Measurements from ENCODE around the gene PRAME. TPM values are rescaled to one million over a fixed set of nuclear protein-coding genes. Genes with fewer than 3 reads are reported as not detected.

PRAME gene
- total RNA-seq, 2 donors from 2014 or later: not detected

GRCh38 chr22:22548317-22548716 lies 10.7 kb downstream of the PRAME start:
- TF ChIP-seq CTCF (IDR thresholded peaks at IDR 0.05): no peak
- ATAC-seq (ENCODE audit: insufficient number of reproducible peaks, low FRiP score, low read depth): no peak
- Histone ChIP-seq H3K27me3 (replicated peaks; ENCODE audit: insufficient read depth) (no peaks in the 10 kb centered on the region), H3K36me3 (no peaks in the 10 kb centered on the region), H3K4me1 (ENCODE audit: control insufficient read depth in 1 of 2, low read depth in 2 of 2) (no peaks in the 10 kb centered on the region), H3K27ac (no peak overlapping the region), H3K4me3 (no peak overlapping the region), H3K9me3 (no peaks in the 10 kb centered on the region)
- DNase-seq (ENCODE audit: low spot score): no peak

GRCh38 chr22:22547692-22548300 lies 11.3 kb downstream of the PRAME start:
- H3K9me3 ChIP-seq: no peaks in the 10 kb centered on the region
- TF ChIP-seq CTCF (IDR thresholded peaks at IDR 0.05): no peak
- H3K36me3 ChIP-seq: no peaks in the 10 kb centered on the region
- DNase-seq (ENCODE audit: low spot score): no peak
- no peak for ATAC-seq (ENCODE audit: insufficient number of reproducible peaks, low FRiP score, low read depth)
- H3K27ac ChIP-seq: no peak overlapping the region
- H3K4me1 ChIP-seq (ENCODE audit: control insufficient read depth in 1 of 2, low read depth in 2 of 2): no peaks in the 10 kb centered on the region
- H3K4me3 ChIP-seq: no peak overlapping the region
- no peaks in the 10 kb centered on the region for H3K27me3 ChIP-seq (replicated peaks; ENCODE audit: insufficient read depth)

- DNase-seq (ENCODE audit: low spot score) (no peak), ATAC-seq (ENCODE audit: insufficient number of reproducible peaks, low FRiP score, low read depth) (no peak)
- Histone ChIP-seq H3K27me3 (replicated peaks; ENCODE audit: insufficient read depth) (no peaks in the 10 kb centered on the region), H3K4me1 (ENCODE audit: control insufficient read depth in 1 of 2, low read depth in 2 of 2) (no peaks in the 10 kb centered on the region), H3K36me3 (no peaks in the 10 kb centered on the region), H3K4me3 (no peak overlapping the region), H3K27ac (no peak overlapping the region), H3K9me3 (no peaks in the 10 kb centered on the region)
- no peak for TF ChIP-seq CTCF (IDR thresholded peaks at IDR 0.05)
Measured at GRCh38 chr22:22547226-22547625, 11.8 kb downstream of the PRAME start.

GRCh38 chr22:22546490-22546889 lies 12.6 kb downstream of the PRAME start:
- no peak overlapping the region for H3K4me3 ChIP-seq
- TF ChIP-seq CTCF (IDR thresholded peaks at IDR 0.05): no peak
- no peak overlapping the region for H3K27ac ChIP-seq
- no peaks in the 10 kb centered on the region for H3K4me1 ChIP-seq (ENCODE audit: control insufficient read depth in 1 of 2, low read depth in 2 of 2)
- no peaks in the 10 kb centered on the region for H3K27me3 ChIP-seq (replicated peaks; ENCODE audit: insufficient read depth)
- ATAC-seq (ENCODE audit: insufficient number of reproducible peaks, low FRiP score, low read depth) (no peak), DNase-seq (ENCODE audit: low spot score) (no peak)
- H3K36me3 ChIP-seq: no peaks in the 10 kb centered on the region
- no peaks in the 10 kb centered on the region for H3K9me3 ChIP-seq

- DNase-seq (ENCODE audit: low spot score): no peak
- Histone ChIP-seq H3K4me1 (ENCODE audit: control insufficient read depth in 1 of 2, low read depth in 2 of 2) (no peaks in the 10 kb centered on the region), H3K4me3 (no peak overlapping the region), H3K27ac (no peak overlapping the region), H3K36me3 (no peaks in the 10 kb centered on the region), H3K9me3 (no peaks in the 10 kb centered on the region), H3K27me3 (replicated peaks; ENCODE audit: insufficient read depth) (no peaks in the 10 kb centered on the region)
- ATAC-seq (ENCODE audit: insufficient number of reproducible peaks, low FRiP score, low read depth): no peak
- no peak for TF ChIP-seq CTCF (IDR thresholded peaks at IDR 0.05)
Measured at GRCh38 chr22:22545084-22545483, 14.0 kb downstream of the PRAME start.

Measured in thoracic aorta (tissue), 2 donors.